ENCODE measurements around the gene CPLX1.
"Not testable (repeated sequence)": the region's sequence is repeated elsewhere in the genome, so short reads cannot be mapped to it uniquely, and the experiment has no call there.

GRCh38 chr4:759810-760209 lies 66.1 kb downstream of the CPLX1 start:
- TF ChIP-seq CTCF, POLR2A (IDR thresholded peaks at IDR 0.05): not testable (repeated sequence)
